Parathyroid adenoma (tissue), 2 donors: Measurements from ENCODE around the gene DUSP2.

Experiments used
- H2AFZ ChIP-seq: fragments of 300-600 bp; sonication (generic); one replicate; pipeline ENCODE4 v1.7.0; 2017; ENCODE audit warnings: antibody characterized with exemption, mild to moderate bottlenecking
- H3K27ac ChIP-seq: fragments of 300-600 bp; sonication (generic); one replicate; pipeline ENCODE4 v1.7.0; 2017
- H3K27me3 ChIP-seq: fragments of 300-600 bp; sonication (generic); one replicate; pipeline ENCODE4 v1.7.0; 2017; ENCODE audit warnings: low read length; ENCODE audit not compliant: control insufficient read depth, insufficient read depth
- H3K36me3 ChIP-seq: fragments of 300-600 bp; sonication (generic); one replicate; pipeline ENCODE4 v1.7.0; 2017; ENCODE audit warnings: low read length; ENCODE audit not compliant: control insufficient read depth, insufficient read depth
- H3K4me1 ChIP-seq: fragments of 300-600 bp; sonication (generic); one replicate; pipeline ENCODE4 v1.7.0; 2017; ENCODE audit warnings: control low read depth
- H3K4me2 ChIP-seq: fragments of 300-600 bp; sonication (generic); one replicate; pipeline ENCODE4 v1.7.0; 2017; ENCODE audit warnings: low read length
- H3K4me3 ChIP-seq: fragments of 300-600 bp; sonication (generic); one replicate; pipeline ENCODE4 v1.7.0; 2017; ENCODE audit warnings: low read depth, low read length
- H3K79me2 ChIP-seq: fragments of 300-600 bp; sonication (generic); one replicate; pipeline ENCODE4 v1.7.0; 2017; ENCODE audit warnings: control low read depth
- H3K9ac ChIP-seq: fragments of 300-600 bp; sonication (generic); one replicate; pipeline ENCODE4 v1.7.0; 2017; ENCODE audit warnings: mild to moderate bottlenecking
- H3K9me3 ChIP-seq: fragments of 300-600 bp; sonication (generic); one replicate; pipeline ENCODE4 v1.7.0; 2017; ENCODE audit warnings: low read length; ENCODE audit not compliant: control insufficient read depth
- CTCF ChIP-seq: fragments of 300-600 bp; sonication (generic); IDR thresholded peaks from one replicate; pipeline ENCODE4 v1.7.0; 2017; ENCODE audit warnings: antibody characterized with exemption, mild to moderate bottlenecking
- donor health status: primary hyperparathyroidism.

The DUSP2 gene

GRCh38 chr2:96109361-96109680 lies 35.9 kb downstream of the DUSP2 start:
- TF ChIP-seq CTCF: no peak

DNA sequence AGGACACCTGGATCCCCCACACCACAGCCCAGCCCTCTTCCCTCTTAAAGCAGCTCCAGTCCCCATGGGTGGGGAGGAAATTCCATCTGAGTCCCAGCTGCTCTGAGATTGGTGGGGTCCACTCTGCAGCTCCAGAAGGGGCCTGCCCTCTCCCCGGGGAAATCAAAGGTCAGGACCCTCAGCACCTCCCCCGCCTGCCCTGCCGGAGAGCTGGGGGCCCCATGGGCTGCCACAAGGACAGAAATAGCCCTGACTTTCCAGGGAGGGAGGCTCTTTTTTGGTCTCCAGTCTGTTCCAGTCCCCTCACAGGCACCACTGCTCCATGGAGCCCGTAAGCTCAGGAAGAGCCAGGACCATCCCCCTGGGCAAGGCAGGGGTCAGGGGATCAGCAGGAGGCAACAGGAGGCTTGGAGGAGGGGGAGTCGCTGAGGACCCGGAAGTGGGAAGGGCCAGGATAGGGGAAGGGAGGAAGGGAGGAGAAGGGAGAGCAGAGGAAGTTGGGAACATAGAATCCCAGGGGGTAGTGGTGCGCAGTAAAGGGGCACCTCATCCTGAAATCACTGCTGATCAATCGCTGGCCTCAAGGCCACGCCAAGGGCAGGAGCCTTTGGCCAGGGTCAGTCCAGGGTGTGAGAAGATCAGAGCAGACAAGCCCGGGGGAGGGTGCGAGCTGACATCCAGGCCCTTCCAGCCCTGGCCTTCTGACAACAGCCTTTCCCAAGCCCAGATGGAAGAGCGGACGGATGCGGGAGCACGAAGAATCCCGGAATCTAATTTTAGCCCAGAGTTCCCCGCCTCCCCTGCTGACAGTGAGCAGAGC lies 36.5 kb downstream of the DUSP2 start:
- Histone ChIP-seq H3K4me1 (no peaks in the 10 kb centered on the region), H3K27me3 (no peaks in the 10 kb centered on the region), H3K4me2 (no peak overlapping the region), H2AFZ (no peak overlapping the region), H3K27ac (peak overlapping the region; percentile 47), H3K79me2 (no peaks in the 10 kb centered on the region), H3K4me3 (no peak overlapping the region), H3K36me3 (no peaks in the 10 kb centered on the region), H3K9ac (no peak overlapping the region), H3K9me3 (no peaks in the 10 kb centered on the region)
- TF ChIP-seq CTCF: no peak

More at GRCh38 chr2:96109361-96109680, 35.9 kb downstream of the DUSP2 start:
- Histone ChIP-seq H3K79me2 (no peaks in the 10 kb centered on the region), H2AFZ (no peak overlapping the region), H3K9ac (no peak overlapping the region), H3K4me2 (no peak overlapping the region), H3K36me3 (no peaks in the 10 kb centered on the region), H3K4me3 (no peak overlapping the region), H3K4me1 (no peaks in the 10 kb centered on the region), H3K27me3 (no peaks in the 10 kb centered on the region), H3K27ac (peak overlapping the region; percentile 47), H3K9me3 (no peaks in the 10 kb centered on the region)

DNA sequence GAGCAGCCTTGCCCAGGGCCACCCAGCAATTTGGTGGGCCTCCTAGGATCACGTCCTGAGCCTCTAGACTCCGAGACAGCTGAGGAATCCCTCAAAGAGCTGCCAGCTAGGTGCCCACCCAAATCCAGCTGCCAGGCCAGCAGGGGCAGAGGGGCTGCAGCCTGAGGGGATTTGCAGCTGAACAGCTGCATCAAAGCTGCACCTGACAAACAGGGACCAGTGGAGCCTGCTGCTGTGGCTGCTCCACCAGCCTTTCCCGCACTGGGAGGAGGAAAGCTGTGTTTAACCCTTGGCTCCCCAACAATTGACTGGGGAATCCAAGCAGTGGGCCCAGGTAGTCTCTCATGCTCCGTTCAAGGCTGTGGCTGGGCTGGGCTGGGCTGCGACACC lies 37.1 kb downstream of the DUSP2 start:
- H3K4me1 ChIP-seq: no peaks in the 10 kb centered on the region
- H3K9me3 ChIP-seq: no peaks in the 10 kb centered on the region
- no peak overlapping the region for H3K4me2 ChIP-seq
- no peaks in the 10 kb centered on the region for H3K36me3 ChIP-seq
- no peak overlapping the region for H3K27ac ChIP-seq
- no peak for TF ChIP-seq CTCF
- H3K9ac ChIP-seq: no peak overlapping the region
- H3K4me3 ChIP-seq: no peak overlapping the region
- H3K27me3 ChIP-seq: no peaks in the 10 kb centered on the region
- no peak overlapping the region for H2AFZ ChIP-seq
- H3K79me2 ChIP-seq: no peaks in the 10 kb centered on the region

DNA sequence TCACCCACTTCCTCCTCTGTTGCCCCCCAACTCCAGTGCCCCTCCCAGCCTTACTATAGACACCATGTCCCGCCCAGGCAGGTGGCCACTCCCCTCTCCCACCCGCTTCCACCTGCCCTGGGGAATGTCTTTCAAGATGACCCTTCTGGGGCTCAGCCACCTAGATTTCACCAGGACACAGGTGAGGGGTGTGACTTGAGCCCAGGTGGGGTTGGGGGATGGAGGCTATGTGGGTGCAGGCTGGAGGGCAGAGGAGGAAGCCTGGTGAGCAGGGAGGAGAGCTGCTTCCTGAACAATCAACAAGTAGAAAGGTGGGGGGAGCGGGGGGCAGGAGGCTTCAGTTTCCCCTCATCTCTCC lies 37.6 kb downstream of the DUSP2 start:
- H3K9ac ChIP-seq: no peak overlapping the region
- H3K4me2 ChIP-seq: no peak overlapping the region
- no peak overlapping the region for H2AFZ ChIP-seq
- H3K27me3 ChIP-seq: no peaks in the 10 kb centered on the region
- no peaks in the 10 kb centered on the region for H3K9me3 ChIP-seq
- H3K27ac ChIP-seq: no peak overlapping the region
- H3K36me3 ChIP-seq: no peaks in the 10 kb centered on the region
- no peak for TF ChIP-seq CTCF
- no peaks in the 10 kb centered on the region for H3K79me2 ChIP-seq
- no peak overlapping the region for H3K4me3 ChIP-seq
- no peaks in the 10 kb centered on the region for H3K4me1 ChIP-seq
